IPS-18a (cell line): Measurements from ENCODE around the gene GSKIP.

Experiments used
- H3K27ac ChIP-seq: one replicate; pipeline ENCODE4 v1.5.1; 2013; ENCODE audit warnings: low read length
- H3K27me3 ChIP-seq: one replicate; pipeline ENCODE4 v1.6.1; 2013; ENCODE audit warnings: mild to moderate bottlenecking, low read length; ENCODE audit not compliant: control insufficient read depth, insufficient read depth
- H3K36me3 ChIP-seq: one replicate; pipeline ENCODE4 v1.6.1; 2013; ENCODE audit warnings: low read depth, low read length; ENCODE audit not compliant: control insufficient read depth
- H3K4me1 ChIP-seq: one replicate; pipeline ENCODE4 v1.6.1; 2013; ENCODE audit warnings: low read depth, low read length; ENCODE audit not compliant: control insufficient read depth
- H3K4me3 ChIP-seq: one replicate; pipeline ENCODE4 v1.5.1; 2013; ENCODE audit warnings: low read length
- H3K9ac ChIP-seq: one replicate; pipeline ENCODE4 v1.6.1; 2013; ENCODE audit warnings: mild to moderate bottlenecking, low read length, moderate library complexity
- H3K9me3 ChIP-seq: one replicate; pipeline ENCODE4 v1.6.1; 2013; ENCODE audit warnings: low read depth, low read length; ENCODE audit not compliant: control insufficient read depth

The GSKIP gene

DNA sequence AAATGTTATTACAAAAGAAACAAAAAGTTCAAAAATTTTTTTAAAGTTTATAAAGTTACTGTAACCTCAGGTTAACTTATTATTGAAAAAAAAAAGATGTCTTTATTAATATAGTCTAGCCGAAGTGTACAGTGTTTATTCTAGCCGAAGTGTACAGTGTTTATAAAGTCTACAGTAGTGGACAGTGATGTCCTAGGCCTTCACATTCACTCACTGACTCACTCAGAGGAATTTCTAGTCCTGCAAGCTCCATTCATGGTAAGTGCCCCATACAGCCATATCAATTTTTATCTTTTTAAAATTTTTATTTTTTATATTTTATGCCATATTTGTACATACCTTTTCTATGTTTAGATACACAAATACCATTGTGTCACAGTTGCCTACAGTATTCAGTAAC lies 10.6 kb upstream of the GSKIP start:
- Histone ChIP-seq H3K4me1 (peaks cover 19% of the 10 kb centered on the region), H3K9me3 (no peaks in the 10 kb centered on the region), H3K36me3 (no peaks in the 10 kb centered on the region), H3K27ac (no peak overlapping the region), H3K27me3 (no peaks in the 10 kb centered on the region), H3K9ac (no peak overlapping the region), H3K4me3 (no peak overlapping the region)

DNA sequence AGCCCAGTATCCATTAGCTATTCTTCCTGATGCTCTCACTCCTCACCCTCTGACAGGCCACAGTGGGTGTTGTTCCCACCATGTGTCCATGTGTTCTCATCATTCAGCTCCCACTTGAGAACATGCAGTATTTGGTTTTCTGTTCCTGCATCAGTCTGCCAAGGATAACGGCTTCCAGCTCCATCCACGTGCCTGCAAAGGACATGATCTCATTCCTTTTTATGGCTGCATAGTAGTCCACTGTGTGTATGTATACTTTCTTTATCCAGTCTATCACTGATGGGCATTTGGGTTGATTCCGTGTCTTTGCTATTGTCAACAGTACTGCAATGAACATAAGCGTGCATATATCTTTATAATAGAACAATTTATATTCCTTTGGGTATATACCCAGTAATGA lies 9.1 kb upstream of the GSKIP start:
- Histone ChIP-seq H3K27me3 (no peaks in the 10 kb centered on the region), H3K4me1 (peaks cover 15% of the 10 kb centered on the region), H3K4me3 (no peak overlapping the region), H3K9me3 (no peaks in the 10 kb centered on the region), H3K36me3 (no peaks in the 10 kb centered on the region), H3K9ac (no peak overlapping the region), H3K27ac (no peak overlapping the region)

DNA sequence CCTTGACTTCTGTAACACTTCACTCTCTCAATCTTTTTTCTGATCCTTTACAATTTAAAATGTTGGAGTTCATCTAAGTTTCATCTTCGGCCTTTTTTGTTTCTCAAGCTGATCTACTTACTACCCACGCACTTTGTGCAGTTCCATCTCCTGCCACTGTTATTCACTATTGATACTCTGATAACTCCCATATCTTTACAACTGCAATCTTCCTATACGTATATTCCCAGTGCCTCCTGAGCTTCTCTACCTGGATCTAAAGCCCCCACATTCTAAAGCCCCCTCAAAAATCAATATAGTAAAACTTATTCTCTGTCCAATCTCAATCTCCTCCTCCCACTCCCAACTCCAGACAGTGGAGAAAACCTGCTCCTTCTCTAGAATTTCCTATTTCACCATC lies 6.1 kb upstream of the GSKIP start:
- H3K9ac ChIP-seq, result no peak overlapping the region
- no peaks in the 10 kb centered on the region for H3K27me3 ChIP-seq
- no peaks in the 10 kb centered on the region for H3K36me3 ChIP-seq
- no peak overlapping the region for H3K27ac ChIP-seq
- H3K4me1 ChIP-seq, result peaks cover 13% of the 10 kb centered on the region
- H3K4me3 ChIP-seq, result no peak overlapping the region
- no peaks in the 10 kb centered on the region for H3K9me3 ChIP-seq

DNA sequence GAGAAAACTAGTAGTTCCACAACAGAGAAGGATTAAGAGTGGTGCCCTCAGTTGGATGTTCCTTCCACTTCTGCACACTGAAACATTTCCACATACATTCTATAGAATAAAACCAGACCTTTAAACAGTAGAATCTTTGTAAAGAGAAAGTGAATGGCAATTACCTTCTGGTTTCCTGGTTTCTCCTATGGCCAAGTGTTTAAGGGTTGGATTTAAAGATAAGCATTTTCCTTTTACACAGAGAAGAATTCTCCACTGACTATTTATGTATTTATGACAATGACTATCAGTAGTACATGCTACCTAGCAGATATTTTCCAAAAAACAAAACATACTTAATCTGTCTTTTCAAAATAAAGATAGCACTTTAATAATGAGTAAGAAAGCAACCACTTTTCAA lies 3.4 kb upstream of the GSKIP start:
- Histone ChIP-seq H3K36me3 (no peaks in the 10 kb centered on the region), H3K4me3 (no peak overlapping the region), H3K9ac (no peak overlapping the region), H3K4me1 (peaks cover 19% of the 10 kb centered on the region), H3K27me3 (no peaks in the 10 kb centered on the region), H3K9me3 (no peaks in the 10 kb centered on the region), H3K27ac (no peak overlapping the region)

DNA sequence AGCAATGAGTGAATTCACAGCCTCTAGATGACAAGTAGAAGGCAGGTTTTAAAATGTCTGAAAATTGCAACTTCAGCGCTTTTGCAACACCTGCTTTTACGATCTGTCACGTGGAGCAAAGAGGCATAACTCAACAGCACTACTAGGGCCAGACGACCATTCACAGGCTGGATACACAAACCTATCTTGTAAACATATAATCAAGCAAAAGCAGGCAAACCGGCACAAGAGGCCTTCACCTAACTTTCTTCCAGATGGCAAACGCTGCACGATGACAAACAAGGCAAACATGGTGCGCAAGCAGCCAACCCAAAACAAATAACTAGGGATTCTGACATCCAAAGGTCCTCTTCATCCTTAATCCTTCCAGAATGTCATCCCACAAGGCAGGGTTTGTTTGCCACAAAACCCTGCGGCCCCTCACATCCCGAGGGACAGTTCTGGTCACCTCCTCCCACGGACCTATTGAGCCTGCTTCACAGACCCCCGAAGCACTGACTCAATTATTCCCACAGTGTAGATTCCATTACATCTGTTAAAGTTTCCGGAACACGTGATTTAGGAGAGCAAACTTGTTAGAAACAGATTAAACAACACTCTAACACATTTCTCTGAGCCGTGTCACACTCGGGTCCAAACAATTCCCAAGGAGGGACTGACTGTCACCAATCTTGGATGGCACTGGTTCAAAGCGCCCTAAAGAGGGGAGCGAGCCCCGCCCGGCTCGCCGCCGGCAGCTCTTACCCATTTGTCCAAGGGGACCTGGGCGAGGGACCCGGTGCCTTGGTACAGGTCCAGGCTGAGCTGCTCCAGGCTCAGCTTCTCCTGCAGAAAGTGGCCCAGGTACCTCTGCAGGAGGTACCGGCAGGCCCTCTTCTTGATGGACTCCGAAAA lies 1.0 kb upstream of the GSKIP start:
- Histone ChIP-seq H3K4me1 (peaks cover 13% of the 10 kb centered on the region), H3K9ac (peak overlapping the region; percentile 70)

DNA sequence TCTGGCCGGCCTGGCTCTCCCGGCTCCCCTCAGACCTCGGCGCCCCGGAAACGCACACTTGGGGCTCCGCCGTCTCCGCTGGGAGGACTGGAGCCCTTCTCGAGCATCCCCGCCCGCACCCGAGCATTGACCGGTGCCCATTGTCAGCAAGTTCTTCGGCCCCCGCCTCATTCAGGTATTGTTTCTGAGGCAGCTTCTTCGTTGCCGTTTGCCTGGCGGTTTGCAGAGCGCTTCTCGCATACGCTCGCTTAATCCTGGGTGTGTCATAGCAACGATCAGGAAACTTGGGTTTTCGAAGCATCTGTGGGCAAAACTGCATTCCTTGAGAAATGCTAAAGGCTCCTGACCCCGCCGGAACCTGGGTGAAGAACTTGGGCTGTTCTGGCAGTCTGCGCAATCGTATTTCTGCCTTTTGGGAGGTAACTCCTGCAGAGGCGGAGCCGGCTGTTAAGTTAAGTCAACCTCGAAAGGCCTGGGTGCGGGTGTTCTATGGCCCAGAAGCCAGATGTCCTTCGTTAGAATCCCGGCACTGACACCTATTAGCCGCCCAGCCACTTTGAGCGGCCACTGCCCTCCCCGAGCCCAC lies 518 bp downstream of the GSKIP start:
- H3K27ac ChIP-seq, result peak overlapping the region; percentile 4
- peak overlapping the region; percentile 79 for H3K9ac ChIP-seq
- peak overlapping the region; percentile 95 for H3K4me3 ChIP-seq
- no peaks in the 10 kb centered on the region for H3K9me3 ChIP-seq
- no peaks in the 10 kb centered on the region for H3K27me3 ChIP-seq
- H3K36me3 ChIP-seq, result peaks cover 3% of the 10 kb centered on the region
- peaks cover 21% of the 10 kb centered on the region for H3K4me1 ChIP-seq

More for the DNA sequence above, 1.0 kb upstream of the GSKIP start:
- Histone ChIP-seq H3K4me3 (peak overlapping the region; percentile 95), H3K9me3 (no peaks in the 10 kb centered on the region), H3K27me3 (no peaks in the 10 kb centered on the region), H3K27ac (no peak overlapping the region), H3K36me3 (peaks cover 3% of the 10 kb centered on the region)

DNA sequence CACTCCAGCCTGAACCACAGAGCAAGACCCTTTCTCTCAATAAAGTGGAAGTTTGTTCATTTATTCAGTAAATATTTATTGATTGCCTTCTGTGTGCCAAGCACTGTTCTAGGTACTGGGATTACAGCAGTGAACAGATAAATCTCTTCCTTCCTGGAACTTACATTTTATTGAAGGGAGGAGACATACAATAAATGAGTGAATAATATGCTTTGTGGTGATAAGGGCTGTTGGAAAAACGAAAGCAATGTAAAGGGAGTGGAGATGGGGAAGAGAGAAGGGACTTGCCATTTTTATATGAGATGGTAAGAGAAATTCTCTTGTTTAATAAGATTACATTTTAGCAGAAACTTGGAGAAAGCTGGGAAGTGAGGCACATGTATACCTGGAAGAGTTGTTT lies 1.6 kb downstream of the GSKIP start:
- H3K9ac ChIP-seq, result no peak overlapping the region
- H3K4me1 ChIP-seq, result peaks cover 23% of the 10 kb centered on the region
- H3K36me3 ChIP-seq, result peaks cover 3% of the 10 kb centered on the region
- H3K27me3 ChIP-seq, result no peaks in the 10 kb centered on the region
- no peak overlapping the region for H3K27ac ChIP-seq
- no peaks in the 10 kb centered on the region for H3K9me3 ChIP-seq
- peak overlapping the region; percentile 95 for H3K4me3 ChIP-seq

DNA sequence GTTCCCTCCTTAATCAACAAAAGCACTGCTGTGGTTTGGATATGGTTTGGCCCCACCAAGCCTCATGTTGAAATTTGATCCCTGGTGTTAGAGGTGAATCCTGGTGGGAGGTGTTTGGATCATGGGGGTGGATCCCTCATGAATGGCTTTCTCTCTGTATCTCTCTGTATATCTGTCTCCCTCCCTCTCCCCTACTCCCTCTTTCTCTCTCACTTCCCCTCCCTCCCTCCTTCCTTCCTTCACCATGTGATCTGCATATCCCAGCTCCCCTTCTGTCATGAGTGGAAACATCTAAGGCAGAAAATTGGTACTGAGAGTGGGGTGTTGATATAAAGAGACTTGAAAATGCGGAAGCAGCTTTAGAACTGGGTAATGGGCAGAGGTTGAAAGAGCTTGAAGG lies 5.2 kb downstream of the GSKIP start:
- H3K27ac ChIP-seq, result no peak overlapping the region
- peak overlapping the region; percentile 9 for H3K4me3 ChIP-seq
- H3K36me3 ChIP-seq, result peaks cover 3% of the 10 kb centered on the region
- no peaks in the 10 kb centered on the region for H3K27me3 ChIP-seq
- H3K9ac ChIP-seq, result no peak overlapping the region
- H3K4me1 ChIP-seq, result peaks cover 15% of the 10 kb centered on the region
- no peaks in the 10 kb centered on the region for H3K9me3 ChIP-seq

DNA sequence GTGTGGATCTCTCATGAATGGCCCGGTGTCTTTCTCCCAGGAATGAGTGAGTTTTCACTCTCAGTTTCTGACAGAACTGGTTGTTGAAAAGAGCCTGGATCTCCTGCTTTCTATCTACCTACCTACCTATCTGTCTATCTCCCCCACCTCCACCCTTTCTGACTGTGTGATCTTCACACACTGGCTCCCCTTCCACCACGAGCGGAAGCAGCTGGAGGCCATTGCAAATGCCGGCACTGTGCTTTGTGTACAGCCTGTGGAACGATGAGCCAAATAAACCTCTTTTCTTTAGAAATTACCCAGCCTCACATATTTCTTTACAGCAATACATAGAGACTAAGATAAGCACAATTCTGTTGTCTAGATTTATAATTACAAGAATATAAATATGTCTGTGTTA lies 7.2 kb downstream of the GSKIP start:
- no peaks in the 10 kb centered on the region for H3K9me3 ChIP-seq
- H3K27ac ChIP-seq, result no peak overlapping the region
- no peak overlapping the region for H3K4me3 ChIP-seq
- peaks cover 10% of the 10 kb centered on the region for H3K4me1 ChIP-seq
- peaks cover 3% of the 10 kb centered on the region for H3K36me3 ChIP-seq
- H3K27me3 ChIP-seq, result no peaks in the 10 kb centered on the region
- no peak overlapping the region for H3K9ac ChIP-seq

DNA sequence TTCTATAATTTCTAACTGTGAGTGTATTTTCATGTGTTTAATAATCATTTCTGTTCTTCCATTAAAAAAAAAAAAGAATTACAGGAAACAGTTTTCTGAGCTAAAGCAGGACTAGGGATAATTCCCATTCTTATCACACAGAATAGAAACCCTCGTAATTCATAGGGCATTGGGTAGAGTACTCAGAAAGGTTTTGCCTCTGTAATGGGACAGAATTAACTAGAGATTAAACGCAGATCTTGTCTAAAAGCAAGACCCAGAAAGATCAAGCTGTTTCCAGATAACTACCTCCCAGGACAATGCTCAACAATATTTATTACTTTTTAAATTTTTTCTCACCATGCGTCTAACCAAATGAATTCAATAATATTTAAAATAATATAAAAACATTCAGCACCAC lies 10.2 kb downstream of the GSKIP start:
- Histone ChIP-seq H3K27ac (no peak overlapping the region), H3K9me3 (no peaks in the 10 kb centered on the region), H3K4me1 (peaks cover 8% of the 10 kb centered on the region)

DNA sequence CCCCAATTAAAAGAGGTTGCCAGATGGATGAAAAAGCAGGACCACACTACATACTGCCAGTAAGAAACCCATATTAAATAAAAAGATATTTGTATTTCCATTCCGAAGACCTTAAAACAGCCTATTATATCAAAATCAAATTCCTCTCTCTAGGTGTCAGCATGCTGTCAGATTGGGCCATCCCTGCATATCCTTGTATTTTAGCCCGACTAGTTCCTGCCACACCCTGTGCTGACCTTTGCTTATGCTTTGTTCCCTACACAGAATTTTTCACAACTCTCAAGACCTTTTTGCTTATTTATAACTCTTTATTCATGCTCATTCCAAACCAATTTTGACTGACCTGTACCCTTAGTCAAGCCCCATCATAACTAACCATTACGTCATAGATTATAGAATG lies 12.8 kb downstream of the GSKIP start:
- Histone ChIP-seq H3K27me3 (no peaks in the 10 kb centered on the region), H3K9me3 (no peaks in the 10 kb centered on the region), H3K9ac (no peak overlapping the region), H3K4me1 (peaks cover 3% of the 10 kb centered on the region), H3K4me3 (no peak overlapping the region), H3K36me3 (peaks cover 3% of the 10 kb centered on the region), H3K27ac (no peak overlapping the region)

More for the DNA sequence above, 10.2 kb downstream of the GSKIP start:
- Histone ChIP-seq H3K9ac (no peak overlapping the region), H3K27me3 (no peaks in the 10 kb centered on the region), H3K36me3 (no peaks in the 10 kb centered on the region), H3K4me3 (no peak overlapping the region)

DNA sequence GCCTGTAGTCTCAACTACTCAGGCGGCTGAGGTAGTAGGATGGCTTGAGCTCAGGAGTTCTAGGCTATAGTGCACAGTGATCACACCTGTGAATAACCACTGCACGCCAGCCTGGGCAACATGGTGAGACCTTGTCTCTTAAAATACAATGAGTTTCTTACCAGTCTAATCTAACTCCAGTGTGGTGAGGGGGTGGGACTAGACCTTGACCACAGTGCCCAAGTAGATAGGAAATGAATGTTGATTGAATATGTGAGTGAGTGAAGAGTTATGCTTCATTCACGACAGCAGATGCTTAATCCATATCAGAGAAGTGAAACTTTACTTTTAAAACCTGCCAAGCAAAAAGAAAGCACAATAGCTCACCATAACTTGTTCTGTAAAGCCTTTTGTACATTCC lies 17.4 kb downstream of the GSKIP start:
- no peaks in the 10 kb centered on the region for H3K27me3 ChIP-seq
- H3K9ac ChIP-seq, result no peak overlapping the region
- H3K4me3 ChIP-seq, result no peak overlapping the region
- no peak overlapping the region for H3K27ac ChIP-seq
- peaks cover 3% of the 10 kb centered on the region for H3K4me1 ChIP-seq
- H3K36me3 ChIP-seq, result peaks cover 32% of the 10 kb centered on the region
- no peaks in the 10 kb centered on the region for H3K9me3 ChIP-seq
